Loucy (cell line): Measurements from ENCODE around the gene MIA.

Source experiments
- EZH2phosphoT487 ChIP-seq: fragments of 200-600 bp; IDR thresholded peaks from 2 replicates; pipeline ENCODE4 v1.6.1; 2018; ENCODE audit warnings: antibody characterized with exemption, mild to moderate bottlenecking, moderate library complexity, borderline replicate concordance
- TF ChIP-seq, protein P1 (sequence below): fragments of 200-600 bp; sonication (generic); conservative IDR thresholded peaks from 2 replicates; pipeline ENCODE4 v1.5.1; 2014; ENCODE audit warnings: mild to moderate bottlenecking, antibody characterized with exemption, low read length

- TF ChIP-seq, protein P1, sequence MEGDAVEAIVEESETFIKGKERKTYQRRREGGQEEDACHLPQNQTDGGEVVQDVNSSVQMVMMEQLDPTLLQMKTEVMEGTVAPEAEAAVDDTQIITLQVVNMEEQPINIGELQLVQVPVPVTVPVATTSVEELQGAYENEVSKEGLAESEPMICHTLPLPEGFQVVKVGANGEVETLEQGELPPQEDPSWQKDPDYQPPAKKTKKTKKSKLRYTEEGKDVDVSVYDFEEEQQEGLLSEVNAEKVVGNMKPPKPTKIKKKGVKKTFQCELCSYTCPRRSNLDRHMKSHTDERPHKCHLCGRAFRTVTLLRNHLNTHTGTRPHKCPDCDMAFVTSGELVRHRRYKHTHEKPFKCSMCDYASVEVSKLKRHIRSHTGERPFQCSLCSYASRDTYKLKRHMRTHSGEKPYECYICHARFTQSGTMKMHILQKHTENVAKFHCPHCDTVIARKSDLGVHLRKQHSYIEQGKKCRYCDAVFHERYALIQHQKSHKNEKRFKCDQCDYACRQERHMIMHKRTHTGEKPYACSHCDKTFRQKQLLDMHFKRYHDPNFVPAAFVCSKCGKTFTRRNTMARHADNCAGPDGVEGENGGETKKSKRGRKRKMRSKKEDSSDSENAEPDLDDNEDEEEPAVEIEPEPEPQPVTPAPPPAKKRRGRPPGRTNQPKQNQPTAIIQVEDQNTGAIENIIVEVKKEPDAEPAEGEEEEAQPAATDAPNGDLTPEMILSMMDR, result no peak
- no peak for TF ChIP-seq EZH2phosphoT487
Measured at GRCh38 chr19:40747536-40747935, 27.8 kb upstream of the MIA start.
